ENCODE results near the gene NOXRED1. TPM values are rescaled to one million over a fixed set of nuclear protein-coding genes. Genes with fewer than 3 reads are reported as not detected.

The NOXRED1 gene
- total RNA-seq, 1 donor from 2014 or later = 0.77 TPM

GRCh38 chr14:77442196-77442595, 18.9 kb upstream of the NOXRED1 start:
- TF ChIP-seq CTCF (IDR thresholded peaks at IDR 0.05) = no peak
- ATAC-seq = no peak
- H3K36me3 ChIP-seq = peaks cover 89% of the 10 kb centered on the region

DNA sequence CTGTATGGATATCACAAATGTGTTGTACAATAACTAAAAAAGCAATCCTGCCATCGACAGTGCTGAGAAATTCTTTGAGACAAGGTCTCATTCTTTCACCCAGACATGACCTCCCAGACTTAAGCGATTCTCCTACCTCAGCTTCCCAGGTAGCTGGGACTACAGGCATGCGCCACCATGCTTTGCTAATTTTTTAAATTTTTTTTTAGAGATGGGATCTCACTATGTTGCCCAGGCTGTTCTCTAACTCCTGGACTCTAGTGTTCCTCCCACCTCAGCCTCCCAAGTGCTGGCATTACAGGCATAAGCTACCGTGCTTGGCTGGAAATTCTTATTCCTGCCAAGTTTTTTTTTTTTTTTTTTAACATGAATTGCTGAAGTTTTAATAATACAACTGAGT, 16.5 kb upstream of the NOXRED1 start:
- Histone ChIP-seq H3K4me1 (no peaks in the 10 kb centered on the region), H3K4me3 (no peak overlapping the region), H3K27me3 (ENCODE audit: low read depth) (no peaks in the 10 kb centered on the region), H3K36me3 (peaks cover 89% of the 10 kb centered on the region), H3K9me3 (no peaks in the 10 kb centered on the region), H3K27ac (no peak overlapping the region)
- ATAC-seq = no peak
- intact Hi-C loops (cut with DNase I) = no loop called here
- DNase-seq = no peak
- TF ChIP-seq CTCF (IDR thresholded peaks at IDR 0.05) = no peak

More at GRCh38 chr14:77442196-77442595, 18.9 kb upstream of the NOXRED1 start:
- Histone ChIP-seq H3K27me3 (ENCODE audit: low read depth) (no peaks in the 10 kb centered on the region), H3K4me3 (no peak overlapping the region), H3K27ac (no peak overlapping the region), H3K9me3 (no peaks in the 10 kb centered on the region), H3K4me1 (no peaks in the 10 kb centered on the region)
- no peak for DNase-seq
- intact Hi-C loops (cut with DNase I) = no loop called here

DNA sequence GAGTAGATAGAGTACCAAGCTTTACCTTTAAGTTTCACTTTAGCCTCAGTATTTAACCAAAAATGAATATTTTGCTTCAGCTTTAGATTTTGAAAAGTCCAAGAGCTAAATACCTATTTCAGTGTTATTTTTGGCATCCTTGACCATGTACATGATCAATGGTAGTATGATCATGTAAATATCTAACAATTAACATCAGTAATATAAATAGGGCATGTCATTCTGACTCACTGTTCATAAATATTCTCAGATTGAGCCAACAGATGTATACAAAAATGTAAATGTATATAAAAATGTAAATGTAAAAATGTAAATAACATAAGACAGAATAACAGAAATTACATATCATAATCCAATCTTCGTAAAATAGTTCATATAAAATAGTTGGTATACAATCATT, 15.3 kb upstream of the NOXRED1 start:
- ATAC-seq = no peak
- intact Hi-C loops (cut with DNase I) = no loop called here

DNA sequence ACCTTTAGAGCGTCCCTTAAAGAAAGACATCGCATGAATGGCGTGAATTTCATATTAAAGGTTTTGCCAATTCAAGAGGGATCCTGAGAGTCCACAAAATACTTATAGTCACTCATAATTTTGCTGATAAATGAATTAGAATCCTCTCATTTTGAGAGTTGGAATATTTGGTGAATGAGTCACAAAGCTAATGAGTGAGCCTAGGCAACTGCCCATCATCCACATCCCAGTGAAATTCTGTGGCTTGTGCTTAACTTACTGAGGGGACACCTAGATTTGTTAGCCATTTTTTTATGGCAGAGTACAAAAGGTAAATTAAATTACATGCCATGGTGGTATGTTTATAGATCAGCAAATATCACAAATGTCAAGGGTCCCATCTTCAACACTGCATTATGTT, 12.7 kb upstream of the NOXRED1 start:
- no peak for DNase-seq
- Histone ChIP-seq H3K9me3 (no peaks in the 10 kb centered on the region), H3K36me3 (peaks cover 89% of the 10 kb centered on the region), H3K4me1 (no peaks in the 10 kb centered on the region), H3K4me3 (no peak overlapping the region), H3K27ac (no peak overlapping the region), H3K27me3 (ENCODE audit: low read depth) (no peaks in the 10 kb centered on the region)
- intact Hi-C loops (cut with DNase I) = no loop called here
- no peak for ATAC-seq
- TF ChIP-seq CTCF (IDR thresholded peaks at IDR 0.05) = no peak

More for the DNA sequence above, 15.3 kb upstream of the NOXRED1 start:
- H3K4me1 ChIP-seq = no peaks in the 10 kb centered on the region
- H3K27me3 ChIP-seq (ENCODE audit: low read depth) = no peaks in the 10 kb centered on the region
- no peak overlapping the region for H3K4me3 ChIP-seq
- no peak for DNase-seq
- H3K36me3 ChIP-seq = peaks cover 89% of the 10 kb centered on the region
- H3K9me3 ChIP-seq = no peaks in the 10 kb centered on the region
- TF ChIP-seq CTCF (IDR thresholded peaks at IDR 0.05) = no peak
- H3K27ac ChIP-seq = no peak overlapping the region

DNA sequence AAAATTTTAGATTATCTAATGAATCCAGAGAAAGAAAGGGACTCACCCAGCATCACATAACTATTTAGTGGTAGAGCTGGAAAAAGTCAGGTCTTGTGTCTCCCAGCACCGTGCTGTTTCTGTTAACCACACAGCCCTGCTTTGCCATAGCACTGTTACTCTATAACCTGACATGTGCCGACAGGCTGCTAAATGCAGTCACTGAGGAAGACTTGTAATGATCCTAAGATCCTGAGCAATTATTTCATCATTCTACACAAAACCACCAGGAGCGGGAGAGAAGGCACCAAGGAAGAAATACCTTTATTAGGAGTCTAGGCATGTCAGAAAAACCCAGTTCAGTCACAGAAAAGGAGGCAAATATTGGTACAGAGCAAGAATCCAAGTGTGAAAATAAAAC, 3.1 kb upstream of the NOXRED1 start:
- Histone ChIP-seq H3K4me1 (no peaks in the 10 kb centered on the region), H3K27me3 (ENCODE audit: low read depth) (no peaks in the 10 kb centered on the region), H3K9me3 (no peaks in the 10 kb centered on the region), H3K36me3 (peaks cover 100% of the 10 kb centered on the region), H3K4me3 (no peak overlapping the region), H3K27ac (no peak overlapping the region)
- intact Hi-C loops (cut with DNase I) = no loop called here
- no peak for TF ChIP-seq CTCF (IDR thresholded peaks at IDR 0.05)
- ATAC-seq (no peak), DNase-seq (no peak)

DNA sequence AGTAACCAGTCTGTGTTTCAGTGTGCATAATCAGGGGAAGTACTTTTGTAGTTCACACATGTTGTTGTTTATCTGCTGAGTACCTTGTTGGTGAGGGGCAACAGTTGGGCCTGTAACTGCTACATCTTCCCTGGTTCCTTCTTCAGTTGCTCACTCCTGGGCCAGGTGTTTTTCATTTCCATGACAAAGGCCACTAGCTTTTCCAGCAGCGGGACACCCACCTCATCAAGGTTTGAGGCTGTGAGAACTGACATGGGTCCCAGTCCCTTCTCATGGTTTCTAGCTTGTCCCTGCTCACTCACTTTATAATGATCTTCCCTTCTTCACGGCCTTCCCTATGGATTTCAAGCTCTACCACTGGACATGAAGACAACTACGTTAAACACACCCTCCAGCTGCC, 1.5 kb upstream of the NOXRED1 start:
- H3K27me3 ChIP-seq (ENCODE audit: low read depth) = no peaks in the 10 kb centered on the region
- intact Hi-C loops (cut with DNase I) = no loop called here
- no peak for TF ChIP-seq CTCF (IDR thresholded peaks at IDR 0.05)
- H3K9me3 ChIP-seq = peaks cover 4% of the 10 kb centered on the region
- H3K4me3 ChIP-seq = no peak overlapping the region
- H3K36me3 ChIP-seq = peaks cover 86% of the 10 kb centered on the region
- no peak overlapping the region for H3K27ac ChIP-seq
- H3K4me1 ChIP-seq = no peaks in the 10 kb centered on the region
- no peak for ATAC-seq
- no peak for DNase-seq

Measured in lower lobe of right lung (tissue), 2 donors.